Central memory CD8-positive, alpha-beta T cell (primary cell): ENCODE measurements around the gene PIP5K1C.
A peak's percentile ranks its signal among the peaks of the same experiment; 100 is the strongest.

Experiments used
- ATAC-seq: fragments of 150-1000 bp; cut with Tn5 transposase; replicated peaks from 2 replicates; pipeline ENCODE4 v1.10.0; 2022; ENCODE audit warnings: mild to moderate bottlenecking, moderate FRiP score, moderate number of reproducible peaks; ENCODE audit not compliant: poor library complexity, severe bottlenecking; ENCODE audit errors: extremely low read depth
- DNase-seq, 2 donors: peaks; one replicate each; pipeline ENCODE4 v3.0.0; 2021; ENCODE audit warnings: low spot score in 2 of 2
- H3K27ac Mint-ChIP-seq: one replicate; pipeline ENCODE4 v1.8.0; 2022; ENCODE audit warnings: low read depth, mild to moderate bottlenecking, moderate library complexity, mixed read lengths
- H3K27me3 Mint-ChIP-seq: one replicate; pipeline ENCODE4 v1.8.0; 2022; ENCODE audit warnings: mixed read lengths
- H3K36me3 Mint-ChIP-seq: one replicate; pipeline ENCODE4 v1.8.0; 2022; ENCODE audit warnings: mild to moderate bottlenecking, moderate library complexity, mixed read lengths; ENCODE audit not compliant: insufficient read depth
- H3K4me1 Mint-ChIP-seq: one replicate; pipeline ENCODE4 v1.8.0; 2022; ENCODE audit warnings: mixed read lengths
- H3K4me3 Mint-ChIP-seq: one replicate; pipeline ENCODE4 v1.8.0; 2022; ENCODE audit warnings: mild to moderate bottlenecking, moderate library complexity, mixed read lengths
- H3K9me3 Mint-ChIP-seq: one replicate; pipeline ENCODE4 v1.8.0; 2022; ENCODE audit warnings: mixed read lengths

Gene PIP5K1C

GRCh38 chr19:3684817-3685410 lies 15.4 kb downstream of the PIP5K1C start:
- no peak overlapping the region for H3K4me3 Mint-ChIP-seq
- no peaks in the 10 kb centered on the region for H3K27me3 Mint-ChIP-seq
- DNase-seq (no peak), ATAC-seq (no peak)
- peaks cover 2% of the 10 kb centered on the region for H3K36me3 Mint-ChIP-seq
- H3K4me1 Mint-ChIP-seq, result peaks cover 19% of the 10 kb centered on the region
- H3K9me3 Mint-ChIP-seq, result no peaks in the 10 kb centered on the region
- H3K27ac Mint-ChIP-seq, result no peak overlapping the region

DNA sequence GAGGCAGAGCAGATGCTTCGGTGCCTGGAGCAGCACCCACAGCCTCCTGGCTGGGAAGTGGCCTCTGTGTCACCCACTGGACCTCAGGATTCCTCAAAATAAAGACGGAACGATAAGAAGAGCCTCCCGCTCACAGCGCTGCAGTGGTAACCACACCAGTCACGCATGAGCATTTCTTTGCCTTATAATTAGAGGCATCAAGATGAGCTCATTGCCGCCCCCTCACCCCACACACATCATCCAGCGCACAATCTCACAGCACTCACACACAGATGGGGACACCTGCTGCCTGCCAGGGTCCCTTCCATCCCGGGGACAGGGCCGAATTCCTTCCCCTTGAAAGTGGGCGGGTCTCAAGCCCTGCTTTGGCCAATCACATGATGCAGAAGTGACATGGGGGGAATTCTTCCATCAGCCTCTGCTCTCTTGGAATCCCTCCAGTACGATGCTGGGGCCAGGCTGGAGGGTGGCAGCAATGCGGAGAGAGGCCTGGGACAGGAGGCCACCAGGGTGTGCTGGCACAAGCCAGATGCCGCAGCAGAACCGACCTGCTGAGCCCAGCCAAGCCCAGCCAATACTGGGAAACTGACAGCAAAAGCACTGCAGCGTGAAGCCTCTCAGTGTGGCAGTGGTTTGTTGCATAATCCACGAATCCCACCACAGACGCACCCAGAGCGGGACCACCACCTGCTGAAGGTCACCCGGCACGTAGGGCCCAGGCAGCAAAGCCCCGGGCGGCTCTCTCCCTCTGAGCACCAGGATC lies 16.0 kb downstream of the PIP5K1C start:
- Mint-ChIP-seq H3K9me3 (no peaks in the 10 kb centered on the region), H3K4me3 (no peak overlapping the region), H3K27ac (no peak overlapping the region), H3K36me3 (peaks cover 2% of the 10 kb centered on the region), H3K4me1 (peaks cover 13% of the 10 kb centered on the region), H3K27me3 (no peaks in the 10 kb centered on the region)
- ATAC-seq (no peak), DNase-seq (no peak)

DNA sequence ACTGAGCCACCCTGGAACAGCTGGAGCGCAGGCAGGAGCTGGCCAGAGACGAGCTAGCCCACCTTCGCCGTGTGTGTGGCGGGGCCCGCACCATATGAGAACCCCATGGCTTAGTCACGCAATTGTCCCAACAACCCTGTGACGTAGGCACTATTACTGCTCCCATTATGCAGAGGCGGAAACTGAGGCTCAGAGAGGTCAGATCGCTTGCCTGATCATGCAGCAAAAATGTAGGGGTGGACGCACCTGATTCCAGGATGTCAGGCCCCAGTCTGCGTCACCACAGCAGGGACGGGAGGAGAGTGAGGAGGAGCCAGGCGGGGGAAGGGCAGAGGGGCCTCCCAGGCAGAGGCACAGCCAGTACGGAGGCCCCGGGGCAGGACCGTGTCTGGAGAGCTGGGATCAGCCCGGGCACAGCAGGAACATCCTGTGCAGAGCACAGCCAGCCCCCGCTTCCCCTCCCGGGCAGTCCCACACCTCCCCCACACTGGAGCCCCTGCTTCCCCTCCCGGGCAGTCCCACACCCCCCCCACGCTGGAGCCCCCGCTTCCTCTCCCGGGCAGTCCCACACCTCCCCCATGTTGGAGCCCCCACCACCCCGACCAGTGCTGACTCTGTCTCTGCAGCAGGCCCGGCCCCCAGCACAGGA lies 16.7 kb downstream of the PIP5K1C start:
- no peak for DNase-seq
- no peak overlapping the region for H3K4me3 Mint-ChIP-seq

DNA sequence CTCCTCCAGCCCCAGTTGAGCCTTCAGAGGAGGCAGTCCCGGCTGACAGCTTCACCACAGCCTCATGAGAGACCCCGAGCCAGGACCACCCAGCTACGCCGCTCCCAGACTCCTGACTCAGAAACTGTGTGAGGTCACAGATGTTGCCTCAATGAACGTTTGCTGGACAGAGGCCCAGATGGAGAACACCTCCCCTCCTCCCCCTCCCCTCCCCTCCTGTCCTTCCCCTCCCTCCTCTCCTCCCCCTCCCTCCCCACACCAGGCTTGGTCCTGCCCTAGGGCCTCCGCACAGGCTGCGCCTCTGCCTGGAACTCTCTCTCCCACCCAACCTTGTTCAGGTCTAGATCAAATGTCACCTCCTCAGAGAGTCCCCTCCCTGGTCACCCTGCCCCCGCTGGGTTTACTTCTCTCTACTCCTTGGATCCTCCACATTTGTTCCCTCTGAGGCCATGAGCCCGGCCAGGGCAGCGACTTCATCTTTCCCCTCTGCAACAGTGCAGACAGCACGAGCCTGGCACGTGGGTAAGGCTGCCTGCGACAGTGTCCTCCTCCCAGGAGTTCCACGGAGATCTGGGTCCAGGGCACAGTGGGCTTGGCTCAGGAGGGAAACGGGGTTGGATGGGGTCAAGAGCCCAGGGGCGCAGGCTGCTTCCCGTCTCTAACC lies 17.4 kb downstream of the PIP5K1C start:
- H3K4me3 Mint-ChIP-seq, result no peak overlapping the region

More for the DNA sequence above, 16.7 kb downstream of the PIP5K1C start:
- H3K36me3 Mint-ChIP-seq, result peaks cover 2% of the 10 kb centered on the region
- no peaks in the 10 kb centered on the region for H3K9me3 Mint-ChIP-seq
- no peak overlapping the region for H3K27ac Mint-ChIP-seq
- no peak for ATAC-seq
- H3K4me1 Mint-ChIP-seq, result peaks cover 13% of the 10 kb centered on the region
- no peaks in the 10 kb centered on the region for H3K27me3 Mint-ChIP-seq

DNA sequence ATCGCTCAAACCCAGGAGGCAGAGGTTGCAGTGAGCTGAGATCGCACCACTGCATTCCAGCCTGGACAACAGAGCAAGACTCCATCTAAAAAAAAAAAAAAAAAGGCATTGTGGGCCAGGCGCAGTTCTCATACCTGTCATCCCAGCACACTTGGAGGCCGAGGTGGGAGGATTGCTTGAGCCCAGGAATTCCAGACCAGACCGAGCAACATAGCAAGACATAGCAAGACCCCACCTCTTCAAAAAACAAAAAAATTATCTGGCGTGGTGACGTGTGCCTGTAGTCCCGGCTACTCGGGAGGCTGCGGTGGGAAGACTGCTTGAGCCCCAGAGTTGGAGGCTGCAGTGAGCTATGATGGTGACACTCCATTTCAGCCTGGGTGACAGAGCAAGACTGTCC lies 18.0 kb downstream of the PIP5K1C start:
- H3K36me3 Mint-ChIP-seq, result no peaks in the 10 kb centered on the region
- peaks cover 15% of the 10 kb centered on the region for H3K4me1 Mint-ChIP-seq
- no peaks in the 10 kb centered on the region for H3K9me3 Mint-ChIP-seq
- DNase-seq, result no peak
- no peak overlapping the region for H3K4me3 Mint-ChIP-seq
- ATAC-seq, result no peak
- H3K27me3 Mint-ChIP-seq, result no peaks in the 10 kb centered on the region
- H3K27ac Mint-ChIP-seq, result no peak overlapping the region

More for the DNA sequence above, 17.4 kb downstream of the PIP5K1C start:
- H3K27me3 Mint-ChIP-seq, result no peaks in the 10 kb centered on the region
- H3K27ac Mint-ChIP-seq, result no peak overlapping the region
- no peak for DNase-seq
- peaks cover 13% of the 10 kb centered on the region for H3K4me1 Mint-ChIP-seq
- ATAC-seq, result no peak
- H3K36me3 Mint-ChIP-seq, result no peaks in the 10 kb centered on the region
- no peaks in the 10 kb centered on the region for H3K9me3 Mint-ChIP-seq

- peaks cover 17% of the 10 kb centered on the region for H3K4me1 Mint-ChIP-seq
- ATAC-seq (no peak), DNase-seq (no peak)
- H3K9me3 Mint-ChIP-seq, result no peaks in the 10 kb centered on the region
- no peaks in the 10 kb centered on the region for H3K27me3 Mint-ChIP-seq
- H3K27ac Mint-ChIP-seq, result no peak overlapping the region
- no peaks in the 10 kb centered on the region for H3K36me3 Mint-ChIP-seq
- no peak overlapping the region for H3K4me3 Mint-ChIP-seq
These were observed 19.3 kb downstream of the PIP5K1C start for GRCh38 chr19:3680939-3681338.

GRCh38 chr19:3679581-3679980 lies 20.7 kb downstream of the PIP5K1C start:
- Mint-ChIP-seq H3K27ac (no peak overlapping the region), H3K4me3 (no peak overlapping the region), H3K36me3 (no peaks in the 10 kb centered on the region), H3K27me3 (no peaks in the 10 kb centered on the region), H3K4me1 (peaks cover 17% of the 10 kb centered on the region), H3K9me3 (no peaks in the 10 kb centered on the region)
- ATAC-seq (no peak), DNase-seq (no peak)

- Mint-ChIP-seq H3K27ac (no peak overlapping the region), H3K9me3 (no peaks in the 10 kb centered on the region), H3K4me3 (no peak overlapping the region), H3K27me3 (no peaks in the 10 kb centered on the region), H3K36me3 (no peaks in the 10 kb centered on the region), H3K4me1 (peaks cover 17% of the 10 kb centered on the region)
- no peak for DNase-seq
- ATAC-seq, result no peak
These were observed 21.1 kb downstream of the PIP5K1C start for GRCh38 chr19:3679138-3679537.

DNA sequence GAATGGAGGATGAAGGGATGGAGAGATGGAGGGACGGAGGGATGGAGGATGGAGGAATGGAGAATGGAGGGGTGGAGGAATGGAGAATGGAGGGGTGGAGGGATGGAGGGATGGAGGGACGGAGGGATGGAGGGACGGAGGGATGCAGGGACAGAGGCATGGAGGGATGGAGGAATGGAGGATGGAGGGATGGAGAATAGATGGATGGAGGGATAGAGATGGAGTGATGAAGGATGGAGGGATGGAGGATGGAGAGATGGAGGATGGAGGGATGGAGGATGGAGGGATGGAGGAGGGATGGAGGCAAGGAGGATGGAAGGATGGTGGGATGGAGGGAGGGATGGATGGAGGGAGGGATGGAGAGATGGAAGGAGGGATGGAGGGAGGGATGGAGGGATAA lies 22.1 kb downstream of the PIP5K1C start:
- no peaks in the 10 kb centered on the region for H3K36me3 Mint-ChIP-seq
- no peak for ATAC-seq
- H3K4me1 Mint-ChIP-seq, result peaks cover 17% of the 10 kb centered on the region
- DNase-seq, result no peak
- no peak overlapping the region for H3K4me3 Mint-ChIP-seq
- no peaks in the 10 kb centered on the region for H3K27me3 Mint-ChIP-seq
- no peaks in the 10 kb centered on the region for H3K9me3 Mint-ChIP-seq
- peak overlapping the region; percentile 86 for H3K27ac Mint-ChIP-seq

DNA sequence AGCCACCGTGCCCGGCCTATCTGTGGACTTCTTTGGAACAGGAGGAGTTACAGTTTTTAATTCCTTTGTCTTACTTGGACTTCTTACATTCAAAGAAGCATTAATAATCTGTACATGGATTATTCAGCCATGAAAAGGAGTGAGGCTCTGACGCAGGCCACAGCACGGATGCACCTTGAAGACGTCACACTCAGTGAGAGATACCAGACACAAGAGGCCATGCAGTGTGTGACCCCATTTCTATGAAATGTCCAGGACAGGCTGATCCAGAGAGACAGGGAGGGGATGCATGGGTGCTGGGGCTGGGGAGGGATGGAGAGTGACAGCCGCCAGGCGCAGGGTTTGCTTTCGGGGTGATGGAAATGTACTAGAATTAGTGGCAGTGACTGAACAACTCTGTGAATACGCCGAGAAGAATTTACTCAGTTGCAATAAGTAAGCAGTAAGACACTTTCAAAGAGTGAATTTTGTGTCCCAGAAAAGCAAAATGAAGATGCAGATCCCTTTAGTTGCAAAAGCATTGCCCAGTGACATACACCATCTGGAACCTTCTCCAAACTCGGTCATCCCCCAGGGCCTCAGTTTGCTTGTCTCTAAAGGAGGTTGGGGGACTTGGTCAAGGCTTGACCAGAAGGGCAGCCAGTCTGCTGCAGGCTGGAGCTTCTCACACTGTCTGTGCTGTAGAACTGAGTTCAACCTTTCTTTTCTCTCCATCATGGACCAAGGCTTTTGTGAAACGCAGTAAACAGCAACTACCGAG lies 25.3 kb downstream of the PIP5K1C start:
- H3K4me3 Mint-ChIP-seq, result no peak overlapping the region
- DNase-seq (no peak), ATAC-seq (no peak)
- H3K27ac Mint-ChIP-seq, result peak overlapping the region; percentile 79
- H3K27me3 Mint-ChIP-seq, result no peaks in the 10 kb centered on the region
- H3K4me1 Mint-ChIP-seq, result peaks cover 29% of the 10 kb centered on the region
- H3K36me3 Mint-ChIP-seq, result no peaks in the 10 kb centered on the region
- H3K9me3 Mint-ChIP-seq, result no peaks in the 10 kb centered on the region

GRCh38 chr19:3673506-3674439 lies 26.5 kb downstream of the PIP5K1C start:
- Mint-ChIP-seq H3K4me3 (no peak overlapping the region), H3K4me1 (peaks cover 35% of the 10 kb centered on the region), H3K36me3 (peaks cover 2% of the 10 kb centered on the region), H3K9me3 (no peaks in the 10 kb centered on the region), H3K27ac (peak overlapping the region; percentile 78), H3K27me3 (no peaks in the 10 kb centered on the region)
- DNase-seq (no peak), ATAC-seq (no peak)
